Thyroid gland (tissue), 4 donors: Measurements from ENCODE around the gene TMEM26.

ENCODE experiments used
- POLR2A ChIP-seq, 2 donors: fragments of 450-650 bp; IDR thresholded peaks; one replicate each; pipeline ENCODE4 v1.6.1; 2017; ENCODE audit warnings: antibody characterized with exemption in 2 of 2, mild to moderate bottlenecking in 2 of 2, moderate library complexity in 1 of 2
- TF ChIP-seq, protein P1 (sequence below), 6 experiments: fragments of 200-600 bp in 3 of 6; fragments of 450-650 bp in 3 of 6; sonication (generic) in 3 of 6; IDR thresholded peaks; one replicate each; pipeline ENCODE4 v1.5.1; 2016 to 2019; ENCODE audit warnings: antibody characterized with exemption in 6 of 6, mild to moderate bottlenecking in 2 of 6, inconsistent platforms in 1 of 6, moderate library complexity in 1 of 6

DNA sequence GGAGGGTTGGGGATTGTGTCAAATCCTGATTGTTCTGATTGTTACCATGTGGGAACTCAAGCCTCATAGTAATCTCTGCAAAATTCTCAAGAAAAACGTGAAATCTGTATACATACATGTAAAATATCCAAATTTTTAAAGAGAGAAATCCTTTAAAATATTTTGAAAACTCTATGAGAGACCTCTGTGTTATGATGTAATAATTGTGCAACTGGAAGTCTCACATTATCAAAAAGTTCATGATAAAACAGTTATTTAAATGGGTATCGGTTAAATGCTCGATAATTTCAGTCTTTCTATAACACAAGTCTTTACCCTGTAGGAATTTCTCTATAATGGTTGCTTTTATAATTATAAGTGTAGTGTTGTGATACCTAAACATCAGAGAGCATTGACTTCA lies 95.5 kb downstream of the TMEM26 start:
- TF ChIP-seq, protein P1, sequence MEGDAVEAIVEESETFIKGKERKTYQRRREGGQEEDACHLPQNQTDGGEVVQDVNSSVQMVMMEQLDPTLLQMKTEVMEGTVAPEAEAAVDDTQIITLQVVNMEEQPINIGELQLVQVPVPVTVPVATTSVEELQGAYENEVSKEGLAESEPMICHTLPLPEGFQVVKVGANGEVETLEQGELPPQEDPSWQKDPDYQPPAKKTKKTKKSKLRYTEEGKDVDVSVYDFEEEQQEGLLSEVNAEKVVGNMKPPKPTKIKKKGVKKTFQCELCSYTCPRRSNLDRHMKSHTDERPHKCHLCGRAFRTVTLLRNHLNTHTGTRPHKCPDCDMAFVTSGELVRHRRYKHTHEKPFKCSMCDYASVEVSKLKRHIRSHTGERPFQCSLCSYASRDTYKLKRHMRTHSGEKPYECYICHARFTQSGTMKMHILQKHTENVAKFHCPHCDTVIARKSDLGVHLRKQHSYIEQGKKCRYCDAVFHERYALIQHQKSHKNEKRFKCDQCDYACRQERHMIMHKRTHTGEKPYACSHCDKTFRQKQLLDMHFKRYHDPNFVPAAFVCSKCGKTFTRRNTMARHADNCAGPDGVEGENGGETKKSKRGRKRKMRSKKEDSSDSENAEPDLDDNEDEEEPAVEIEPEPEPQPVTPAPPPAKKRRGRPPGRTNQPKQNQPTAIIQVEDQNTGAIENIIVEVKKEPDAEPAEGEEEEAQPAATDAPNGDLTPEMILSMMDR (IDR thresholded peaks at IDR 0.05) = no peak
- TF ChIP-seq POLR2A (IDR thresholded peaks at IDR 0.05) = no peak
